ENCODE measurements around the gene TOX2. TPM values are rescaled to one million over a fixed set of nuclear protein-coding genes. Genes with fewer than 3 reads are reported as not detected.

TOX2 gene
- total RNA-seq, 2 experiments from 2014 or later = 1.5 to 1.9 TPM

DNA sequence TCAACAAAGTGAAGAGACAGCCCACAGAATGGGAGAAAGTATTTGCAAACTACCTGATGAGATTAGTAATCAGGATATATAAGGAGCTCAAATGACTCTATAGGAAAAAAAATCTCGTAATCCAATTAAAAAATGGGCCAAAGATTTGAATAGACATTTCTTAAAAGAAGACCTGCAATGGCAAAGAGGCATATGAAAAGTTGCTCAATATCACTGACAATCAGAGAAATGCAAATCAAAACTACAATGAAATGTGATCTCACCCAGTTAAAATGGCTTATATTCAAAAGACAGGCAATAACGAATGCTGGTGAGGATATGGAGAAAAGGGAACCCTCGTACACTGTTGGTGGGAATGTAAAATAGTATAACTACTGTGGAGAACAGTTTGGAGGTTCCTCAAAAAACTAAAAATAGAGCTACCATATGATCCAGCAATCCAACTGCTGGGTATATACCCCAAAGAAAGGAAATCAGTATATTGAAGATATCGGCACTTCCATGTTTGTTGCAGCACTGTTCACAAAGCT lies 65.0 kb downstream of the TOX2 start:
- no peak overlapping the region for H3K27ac Mint-ChIP-seq
- CTCF ChIA-PET = interaction anchor here (1.1 to 1.5 kb wide), 3 partner anchors 23 to 230 kb away, joined by 3 read pairs; no protein-coding TSS in a partner anchor
- DNase-seq = no peak
- H3K4me3 Mint-ChIP-seq = no peak overlapping the region
- peaks cover 3% of the 10 kb centered on the region for H3K36me3 Mint-ChIP-seq (ENCODE audit: low read depth)
- POLR2A ChIA-PET = no interaction called here
- peaks cover 26% of the 10 kb centered on the region for H3K27me3 Mint-ChIP-seq
- H3K9me3 Mint-ChIP-seq = peaks cover 11% of the 10 kb centered on the region
- peaks cover 11% of the 10 kb centered on the region for H3K4me1 Mint-ChIP-seq

GRCh38 chr20:43981540-43981939 lies 66.9 kb downstream of the TOX2 start:
- no peak for DNase-seq
- Mint-ChIP-seq H3K27me3 (peaks cover 30% of the 10 kb centered on the region), H3K27ac (no peak overlapping the region), H3K4me3 (no peak overlapping the region), H3K9me3 (peaks cover 7% of the 10 kb centered on the region), H3K36me3 (ENCODE audit: low read depth) (peaks cover 3% of the 10 kb centered on the region), H3K4me1 (peaks cover 8% of the 10 kb centered on the region)
- CTCF ChIA-PET = interaction anchor here (1.0 to 1.9 kb wide), 5 partner anchors 10 to 136 kb away, joined by 3 to 5 read pairs (median 4); no protein-coding TSS in a partner anchor
- POLR2A ChIA-PET = no interaction called here

- POLR2A ChIA-PET = no interaction called here
- no peak for DNase-seq
- CTCF ChIA-PET = interaction anchor here (0.8 to 1.9 kb wide), 6 partner anchors 11 to 136 kb away, joined by 3 to 5 read pairs (median 4); no protein-coding TSS in a partner anchor
- Mint-ChIP-seq H3K4me3 (no peak overlapping the region), H3K27ac (peak overlapping the region; percentile 50), H3K36me3 (ENCODE audit: low read depth) (peaks cover 2% of the 10 kb centered on the region), H3K9me3 (peaks cover 5% of the 10 kb centered on the region), H3K4me1 (peaks cover 8% of the 10 kb centered on the region), H3K27me3 (peaks cover 30% of the 10 kb centered on the region)
Measured at GRCh38 chr20:43982016-43982415, 67.4 kb downstream of the TOX2 start.

- ChIA-PET POLR2A (no interaction called here), CTCF (interaction anchor here (1.1 to 1.9 kb wide), 2 partner anchors 12 to 254 kb away, joined by 4 to 5 read pairs; no protein-coding TSS in a partner anchor)
- H3K9me3 Mint-ChIP-seq = peaks cover 5% of the 10 kb centered on the region
- H3K4me3 Mint-ChIP-seq = no peak overlapping the region
- no peak for DNase-seq
- peaks cover 8% of the 10 kb centered on the region for H3K4me1 Mint-ChIP-seq
- peaks cover 30% of the 10 kb centered on the region for H3K27me3 Mint-ChIP-seq
- H3K27ac Mint-ChIP-seq = no peak overlapping the region
- peaks cover 2% of the 10 kb centered on the region for H3K36me3 Mint-ChIP-seq (ENCODE audit: low read depth)
Measured at GRCh38 chr20:43982886-43983285, 68.2 kb downstream of the TOX2 start.

GRCh38 chr20:43983359-43983758 lies 68.7 kb downstream of the TOX2 start:
- Mint-ChIP-seq H3K27ac (no peak overlapping the region), H3K4me3 (no peak overlapping the region), H3K36me3 (ENCODE audit: low read depth) (peaks cover 2% of the 10 kb centered on the region), H3K27me3 (peaks cover 30% of the 10 kb centered on the region), H3K4me1 (peaks cover 12% of the 10 kb centered on the region), H3K9me3 (peaks cover 5% of the 10 kb centered on the region)
- ChIA-PET CTCF (interaction anchor here (1.1 to 1.4 kb wide), 2 partner anchors 30 to 255 kb away, joined by 3 to 5 read pairs; no protein-coding TSS in a partner anchor), POLR2A (no interaction called here)
- peak; percentile 47 for DNase-seq

GRCh38 chr20:43983904-43984361 lies 69.3 kb downstream of the TOX2 start:
- H3K9me3 Mint-ChIP-seq = peaks cover 5% of the 10 kb centered on the region
- no peak overlapping the region for H3K27ac Mint-ChIP-seq
- ChIA-PET POLR2A (no interaction called here), CTCF (interaction anchor here (1.1 to 1.4 kb wide), 2 partner anchors 30 to 255 kb away, joined by 3 to 5 read pairs; no protein-coding TSS in a partner anchor)
- H3K36me3 Mint-ChIP-seq (ENCODE audit: low read depth) = peaks cover 2% of the 10 kb centered on the region
- H3K4me3 Mint-ChIP-seq = no peak overlapping the region
- peaks cover 14% of the 10 kb centered on the region for H3K4me1 Mint-ChIP-seq
- peaks cover 27% of the 10 kb centered on the region for H3K27me3 Mint-ChIP-seq
- DNase-seq = no peak

- no peak overlapping the region for H3K27ac Mint-ChIP-seq
- DNase-seq = no peak
- peaks cover 5% of the 10 kb centered on the region for H3K9me3 Mint-ChIP-seq
- ChIA-PET POLR2A (no interaction called here), CTCF (interaction anchor here (0.9 to 1.4 kb wide), 2 partner anchors 8 to 31 kb away, joined by 3 read pairs; no protein-coding TSS in a partner anchor)
- peaks cover 20% of the 10 kb centered on the region for H3K27me3 Mint-ChIP-seq
- peaks cover 2% of the 10 kb centered on the region for H3K36me3 Mint-ChIP-seq (ENCODE audit: low read depth)
- H3K4me3 Mint-ChIP-seq = no peak overlapping the region
- peaks cover 14% of the 10 kb centered on the region for H3K4me1 Mint-ChIP-seq
Measured at GRCh38 chr20:43984587-43984986, 69.9 kb downstream of the TOX2 start.

DNA sequence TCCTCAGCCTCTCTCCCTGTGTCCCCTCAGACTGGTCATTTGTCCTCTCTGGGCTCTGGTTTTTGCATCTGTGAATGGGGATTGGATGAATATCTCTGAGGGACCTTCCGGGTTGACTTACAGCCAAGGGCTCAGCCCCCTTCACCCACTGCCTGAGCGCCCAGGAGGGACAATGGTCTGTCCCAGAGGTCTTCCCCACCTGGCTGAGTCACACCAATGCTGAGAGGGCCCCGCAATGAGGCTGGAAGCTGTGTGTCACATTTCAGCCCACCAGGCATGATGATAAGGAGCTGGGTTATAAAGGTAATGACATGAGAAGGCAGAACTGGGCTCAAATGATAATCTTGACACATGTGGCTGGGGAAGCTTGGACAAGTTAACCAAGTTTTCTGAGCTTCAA lies 70.5 kb downstream of the TOX2 start:
- Mint-ChIP-seq H3K27me3 (peaks cover 15% of the 10 kb centered on the region), H3K4me1 (peaks cover 14% of the 10 kb centered on the region), H3K4me3 (no peak overlapping the region), H3K9me3 (peaks cover 5% of the 10 kb centered on the region), H3K36me3 (ENCODE audit: low read depth) (peaks cover 6% of the 10 kb centered on the region), H3K27ac (no peak overlapping the region)
- ChIA-PET CTCF (interaction anchor here (0.9 kb wide), 1 partner anchor 9 kb away, joined by 3 read pairs; no protein-coding TSS in a partner anchor), POLR2A (no interaction called here)
- DNase-seq = no peak

DNA sequence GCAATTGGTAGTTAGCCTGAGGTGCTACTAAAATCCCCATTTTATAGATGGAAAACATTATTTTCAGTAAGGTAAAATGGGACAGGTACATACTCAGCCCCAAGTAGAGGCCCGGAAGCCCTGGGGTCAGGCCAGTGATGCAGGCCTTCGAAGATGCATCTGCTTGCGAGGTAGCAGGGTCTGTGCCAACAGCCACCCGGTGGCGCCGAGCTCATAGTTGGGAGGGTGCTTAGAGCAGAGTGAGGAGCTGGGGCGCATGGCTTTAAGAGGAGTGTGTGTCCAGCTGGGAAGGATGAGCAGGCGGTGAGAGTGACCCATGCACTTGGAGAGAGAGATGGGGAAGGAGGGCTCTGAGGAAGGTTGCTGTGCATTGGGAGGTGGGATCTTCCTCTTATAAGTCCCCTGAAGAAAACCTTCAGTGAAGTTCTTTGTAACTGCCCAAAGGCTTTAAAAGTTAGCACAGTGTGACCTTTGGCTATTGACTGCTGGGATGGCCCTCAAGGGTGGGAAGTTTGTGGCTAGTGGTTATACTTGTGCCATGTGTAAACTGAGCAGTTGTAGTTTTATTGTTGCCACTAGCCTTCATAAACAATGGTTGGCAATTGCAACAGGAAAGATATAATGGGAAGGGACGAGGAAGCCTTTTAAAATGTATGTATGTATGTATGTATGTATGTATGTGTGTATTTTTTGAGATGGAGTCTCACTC lies 71.1 kb downstream of the TOX2 start:
- ChIA-PET POLR2A (no interaction called here), CTCF (interaction anchor here (0.9 to 2.0 kb wide), 2 partner anchors 7 to 9 kb away, joined by 3 to 6 read pairs; no protein-coding TSS in a partner anchor)
- no peak overlapping the region for H3K27ac Mint-ChIP-seq
- H3K4me3 Mint-ChIP-seq = no peak overlapping the region
- H3K36me3 Mint-ChIP-seq (ENCODE audit: low read depth) = peaks cover 6% of the 10 kb centered on the region
- no peak for DNase-seq
- H3K9me3 Mint-ChIP-seq = peaks cover 5% of the 10 kb centered on the region
- H3K27me3 Mint-ChIP-seq = peaks cover 14% of the 10 kb centered on the region
- peaks cover 14% of the 10 kb centered on the region for H3K4me1 Mint-ChIP-seq

DNA sequence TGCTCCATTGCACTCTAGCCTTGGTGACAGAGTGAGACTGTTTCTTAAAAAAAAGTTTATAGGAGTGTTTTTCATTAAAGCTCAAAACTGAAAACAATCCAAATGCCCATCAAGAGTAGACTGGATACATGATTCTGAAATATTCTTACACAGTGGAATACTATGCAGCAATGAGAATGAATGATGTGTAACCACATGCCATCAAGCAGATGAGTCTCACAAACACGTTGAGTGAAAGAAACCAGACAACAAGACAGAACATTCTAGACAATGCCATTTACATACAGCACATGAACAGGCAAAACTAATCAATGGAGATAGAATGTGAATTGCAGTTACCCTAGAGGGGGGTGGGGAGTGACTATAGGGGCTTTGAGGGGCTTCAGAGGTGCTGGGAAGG lies 72.4 kb downstream of the TOX2 start:
- CTCF ChIA-PET = interaction anchor here (0.6 to 2.0 kb wide), 2 partner anchors 9 to 208 kb away, joined by 3 to 6 read pairs; no protein-coding TSS in a partner anchor

GRCh38 chr20:43987531-43987930 lies 72.9 kb downstream of the TOX2 start:
- POLR2A ChIA-PET = no interaction called here
- H3K4me1 Mint-ChIP-seq = peaks cover 11% of the 10 kb centered on the region
- H3K27me3 Mint-ChIP-seq = peaks cover 5% of the 10 kb centered on the region
- no peak overlapping the region for H3K27ac Mint-ChIP-seq
- no peak overlapping the region for H3K4me3 Mint-ChIP-seq
- peaks cover 5% of the 10 kb centered on the region for H3K9me3 Mint-ChIP-seq
- peaks cover 5% of the 10 kb centered on the region for H3K36me3 Mint-ChIP-seq (ENCODE audit: low read depth)
- no peak for DNase-seq
- CTCF ChIA-PET = interaction anchor here (0.6 to 2.0 kb wide), 2 partner anchors 9 to 209 kb away, joined by 3 to 6 read pairs; no protein-coding TSS in a partner anchor

More for the DNA sequence above, 72.4 kb downstream of the TOX2 start:
- H3K27me3 Mint-ChIP-seq = peaks cover 10% of the 10 kb centered on the region
- DNase-seq = no peak
- POLR2A ChIA-PET = no interaction called here
- peaks cover 5% of the 10 kb centered on the region for H3K9me3 Mint-ChIP-seq
- peaks cover 6% of the 10 kb centered on the region for H3K36me3 Mint-ChIP-seq (ENCODE audit: low read depth)
- no peak overlapping the region for H3K4me3 Mint-ChIP-seq
- H3K4me1 Mint-ChIP-seq = peaks cover 12% of the 10 kb centered on the region
- no peak overlapping the region for H3K27ac Mint-ChIP-seq

DNA sequence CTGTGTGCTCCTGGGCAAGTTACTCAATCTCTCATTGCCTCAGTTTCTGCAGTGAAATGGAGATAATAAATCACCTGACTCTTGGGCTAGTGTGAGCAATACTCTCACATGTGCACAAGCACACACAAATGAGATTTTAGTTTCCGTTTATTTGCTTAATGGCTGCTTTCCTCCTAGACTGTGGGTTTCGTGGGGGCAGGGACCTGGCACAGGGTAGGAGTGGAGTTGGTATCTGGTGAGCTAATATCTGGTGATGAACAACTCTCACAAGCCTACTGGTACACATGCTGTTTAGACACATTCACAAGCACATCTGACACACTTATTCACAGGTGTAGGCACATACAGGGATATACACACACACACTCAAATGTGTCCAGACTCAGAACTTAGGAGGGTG lies 73.8 kb downstream of the TOX2 start:
- no peak for DNase-seq
- peaks cover 11% of the 10 kb centered on the region for H3K4me1 Mint-ChIP-seq
- no peak overlapping the region for H3K27ac Mint-ChIP-seq
- peaks cover 4% of the 10 kb centered on the region for H3K27me3 Mint-ChIP-seq
- H3K9me3 Mint-ChIP-seq = peaks cover 5% of the 10 kb centered on the region
- peaks cover 4% of the 10 kb centered on the region for H3K36me3 Mint-ChIP-seq (ENCODE audit: low read depth)
- no peak overlapping the region for H3K4me3 Mint-ChIP-seq
- POLR2A ChIA-PET = no interaction called here
- CTCF ChIA-PET = interaction anchor here (0.5 to 0.6 kb wide), 2 partner anchors 49 to 131 kb away, joined by 3 to 4 read pairs; no protein-coding TSS in a partner anchor

GRCh38 chr20:43988867-43989266 lies 74.2 kb downstream of the TOX2 start:
- Mint-ChIP-seq H3K4me3 (no peak overlapping the region), H3K27ac (no peak overlapping the region), H3K27me3 (peaks cover 6% of the 10 kb centered on the region), H3K4me1 (peaks cover 11% of the 10 kb centered on the region), H3K36me3 (ENCODE audit: low read depth) (peaks cover 4% of the 10 kb centered on the region), H3K9me3 (peaks cover 5% of the 10 kb centered on the region)
- ChIA-PET POLR2A (no interaction called here), CTCF (interaction anchor here (0.5 to 1.4 kb wide), 5 partner anchors 11 to 168 kb away, joined by 3 to 4 read pairs (median 4); no protein-coding TSS in a partner anchor)
- DNase-seq = no peak

Data from activated CD4-positive, alpha-beta T cell treated with anti-CD3 and anti-CD28 coated beads, Interleukin-2, amount 10 ng/mL, durations not matched to agents 7 days and 5 days (primary cell).